Neutrophil (primary cell): ENCODE measurements around the gene ATP2A3.

ENCODE experiments used
- H3K27ac ChIP-seq: fragments of 200-600 bp; sonication (generic); 2 replicates; pipeline ENCODE4 v1.5.1; 2016; ENCODE audit warnings: mild to moderate bottlenecking, moderate library complexity
- H3K27me3 ChIP-seq: fragments of 200-600 bp; sonication (generic); 2 replicates; pipeline ENCODE4 v1.6.0; 2016; ENCODE audit warnings: mild to moderate bottlenecking
- H3K36me3 ChIP-seq: fragments of 200-600 bp; sonication (generic); 2 replicates; pipeline ENCODE4 v1.5.1; 2017
- H3K4me1 ChIP-seq, 2 experiments: fragments of 200-600 bp in 1 of 2; sonication (generic) in 1 of 2; 1 replicate in 1 of 2; 2 replicates in 1 of 2; pipeline versions ENCODE4 v1.5.1 to v1.6.1; 2013 to 2016; ENCODE audit warnings: low read depth in 1 of 2, low read length in 1 of 2, mild to moderate bottlenecking in 1 of 2, moderate library complexity in 1 of 2; ENCODE audit not compliant: control insufficient read depth in 1 of 2, insufficient read depth in 1 of 2
- H3K4me3 ChIP-seq, 2 experiments: fragments of 200-600 bp in 1 of 2; sonication (generic) in 1 of 2; 1 replicate in 1 of 2; 2 replicates in 1 of 2; pipeline ENCODE4 v1.5.1; 2013 to 2016; ENCODE audit warnings: low read depth in 1 of 2, low read length in 1 of 2, mild to moderate bottlenecking in 1 of 2, moderate library complexity in 1 of 2
- H3K9me3 ChIP-seq: fragments of 200-600 bp; sonication (generic); 2 replicates; pipeline ENCODE4 v1.5.1; 2016
- CTCF ChIP-seq: fragments of 200-600 bp; sonication (generic); IDR thresholded peaks from 2 replicates; pipeline ENCODE4 v1.5.1; 2016; ENCODE audit warnings: antibody characterized with exemption

ATP2A3 gene

GRCh38 chr17:3882276-3882675 lies 82.0 kb downstream of the ATP2A3 start:
- H3K27ac ChIP-seq: no peak overlapping the region
- H3K4me1 ChIP-seq: peaks cover 22 to 26% of the 10 kb centered on the region in 2 experiments
- no peaks in the 10 kb centered on the region for H3K9me3 ChIP-seq
- peaks cover 62% of the 10 kb centered on the region for H3K36me3 ChIP-seq
- no peak overlapping the region for H3K4me3 ChIP-seq
- TF ChIP-seq CTCF: no peak
- H3K27me3 ChIP-seq: no peaks in the 10 kb centered on the region

GRCh38 chr17:3880983-3881382 lies 83.3 kb downstream of the ATP2A3 start:
- peaks cover 9 to 13% of the 10 kb centered on the region in 2 experiments for H3K4me1 ChIP-seq
- no peak overlapping the region for H3K27ac ChIP-seq
- peaks cover 67% of the 10 kb centered on the region for H3K36me3 ChIP-seq
- H3K27me3 ChIP-seq: no peaks in the 10 kb centered on the region
- no peaks in the 10 kb centered on the region for H3K9me3 ChIP-seq
- no peak overlapping the region for H3K4me3 ChIP-seq
- TF ChIP-seq CTCF: no peak

- no peak for TF ChIP-seq CTCF
- no peaks in the 10 kb centered on the region for H3K9me3 ChIP-seq
- no peaks in the 10 kb centered on the region for H3K27me3 ChIP-seq
- no peak overlapping the region for H3K27ac ChIP-seq
- H3K4me1 ChIP-seq: peaks cover 0 to 1% of the 10 kb centered on the region in 2 experiments
- H3K4me3 ChIP-seq: no peak overlapping the region
- H3K36me3 ChIP-seq: peaks cover 70% of the 10 kb centered on the region
These were observed 84.4 kb downstream of the ATP2A3 start for GRCh38 chr17:3879591-3880417.

- peaks cover 70% of the 10 kb centered on the region for H3K36me3 ChIP-seq
- no peak overlapping the region for H3K4me3 ChIP-seq
- no peaks in the 10 kb centered on the region for H3K4me1 ChIP-seq
- no peak overlapping the region for H3K27ac ChIP-seq
- H3K9me3 ChIP-seq: no peaks in the 10 kb centered on the region
- TF ChIP-seq CTCF: no peak
- no peaks in the 10 kb centered on the region for H3K27me3 ChIP-seq
These were observed 85.1 kb downstream of the ATP2A3 start for GRCh38 chr17:3879186-3879585.

- no peaks in the 10 kb centered on the region for H3K9me3 ChIP-seq
- no peaks in the 10 kb centered on the region for H3K27me3 ChIP-seq
- no peaks in the 10 kb centered on the region for H3K4me1 ChIP-seq
- TF ChIP-seq CTCF: no peak
- no peak overlapping the region for H3K27ac ChIP-seq
- peaks cover 70% of the 10 kb centered on the region for H3K36me3 ChIP-seq
- no peak overlapping the region for H3K4me3 ChIP-seq
These were observed 87.0 kb downstream of the ATP2A3 start for GRCh38 chr17:3877220-3877619.
